Endothelial cell of umbilical vein (primary cell): ENCODE measurements around the gene FAM53A. TPM values are rescaled to one million over a fixed set of nuclear protein-coding genes. Genes with fewer than 3 reads are reported as not detected.
A peak's percentile ranks its signal among the peaks of the same experiment; 100 is the strongest.

ENCODE experiments used
- BruUV-seq: library from RNA; stranded (reverse); fragments of 400-500 nt; replicated peaks from 2 replicates; lab custom pipeline; 2021; lab: Mats Ljungman, UMichigan
- CTCF ChIA-PET: fragments of 300-600, 350-600 bp; sonication (Branson Sonifier 250); formaldehyde crosslinking; loops from one replicate; lab custom pipeline; 2021; ENCODE audit warnings: antibody characterized with exemption, inconsistent platforms; lab: Charles Lee
- POLR2A ChIA-PET: fragments of 300-600, 350-600 bp; sonication (Branson Sonifier 250); formaldehyde crosslinking; loops from one replicate; lab custom pipeline; 2021; ENCODE audit warnings: antibody characterized with exemption, inconsistent platforms; lab: Charles Lee
- DNase-seq: peaks from one replicate; pipeline ENCODE4 v3.0.0-alpha.2; 2011; ENCODE audit warnings: low read depth, low spot score
- FAIRE-seq: peaks from 2 replicates; lab custom pipeline; 2011; peaks lifted over from hg19 to GRCh38; lab: Jason Lieb, UNC
- H2AFZ ChIP-seq: 2 replicates; pipeline ENCODE4 v1.6.0; 2012; ENCODE audit warnings: low read depth, low read length, control low read depth, inconsistent platforms
- H3K27ac ChIP-seq: 2 replicates; pipeline ENCODE4 v1.5.1; 2011; ENCODE audit warnings: low read depth, mild to moderate bottlenecking, control low read depth, low read length, moderate library complexity; ENCODE audit not compliant: insufficient read depth
- H3K27me3 ChIP-seq, 2 experiments: 2 replicates each; pipeline versions ENCODE4 v1.6.0 to v1.6.1; 2011; ENCODE audit warnings: low read length in 2 of 2, mixed read lengths in 1 of 2; ENCODE audit not compliant: control insufficient read depth in 2 of 2, insufficient read depth in 2 of 2
- H3K36me3 ChIP-seq, 2 experiments: 2 replicates in 1 of 2; 3 replicates in 1 of 2; pipeline ENCODE4 v1.5.1; 2011; ENCODE audit warnings: low read length in 2 of 2, mild to moderate bottlenecking in 1 of 2, moderate library complexity in 1 of 2; ENCODE audit not compliant: control insufficient read depth in 2 of 2, insufficient read depth in 2 of 2; ENCODE audit errors: extremely low read depth in 1 of 2
- H3K4me1 ChIP-seq: 3 replicates; pipeline ENCODE4 v1.5.1; 2011; ENCODE audit warnings: mild to moderate bottlenecking, low read length; ENCODE audit not compliant: control insufficient read depth, insufficient read depth; ENCODE audit errors: extremely low read depth
- H3K4me2 ChIP-seq: 2 replicates; pipeline ENCODE4 v1.6.1; 2011; ENCODE audit warnings: low read length, control low read depth, mixed read lengths; ENCODE audit not compliant: insufficient read depth
- H3K4me3 ChIP-seq, 3 experiments: fragments of 200-600 bp in 1 of 3; sonication (generic), shearing (Covaris generic) in 1 of 3; replicated peaks in 1 of 3; 2 replicates each; pipeline ENCODE4 v1.5.1; 2011 to 2016; ENCODE audit warnings: control low read depth in 3 of 3, low read length in 3 of 3, mild to moderate bottlenecking in 2 of 3, inconsistent platforms in 1 of 3, low read depth in 1 of 3, moderate library complexity in 1 of 3; ENCODE audit not compliant: insufficient read depth in 1 of 3
- H3K79me2 ChIP-seq: 2 replicates; pipeline ENCODE4 v1.6.0; 2012; ENCODE audit warnings: low read length, inconsistent platforms; ENCODE audit not compliant: control insufficient read depth, insufficient read depth
- H3K9ac ChIP-seq: replicated peaks from 2 replicates; pipeline ENCODE3; 2011; ENCODE audit warnings: low read length, control low read depth; ENCODE audit not compliant: insufficient read depth; ENCODE audit errors: extremely low read depth
- H3K9me1 ChIP-seq: replicated peaks from 3 replicates; pipeline ENCODE4 v1.6.0; 2011; ENCODE audit warnings: mild to moderate bottlenecking, low read length; ENCODE audit not compliant: control insufficient read depth, insufficient read depth; ENCODE audit errors: extremely low read depth
- H3K9me3 ChIP-seq: replicated peaks from 2 replicates; pipeline ENCODE4 v1.5.1; 2012; ENCODE audit warnings: low read length, inconsistent platforms; ENCODE audit not compliant: control insufficient read depth, insufficient read depth
- H4K20me1 ChIP-seq: replicated peaks from 2 replicates; pipeline ENCODE3; 2011; ENCODE audit warnings: mild to moderate bottlenecking, low read length; ENCODE audit not compliant: control insufficient read depth, insufficient read depth; ENCODE audit errors: extremely low read depth
- CTCF ChIP-seq, 2 donors: IDR thresholded peaks; 1 replicate in 1 of 2; 2 replicates in 1 of 2; pipeline ENCODE4 v1.5.1; 2011; ENCODE audit warnings: low read length in 2 of 2, mild to moderate bottlenecking in 2 of 2, moderate library complexity in 2 of 2, control low read depth in 1 of 2, inconsistent platforms in 1 of 2, low read depth in 1 of 2; ENCODE audit not compliant: insufficient read depth in 1 of 2; ENCODE audit errors: extremely low read depth in 1 of 2
- EZH2 ChIP-seq: IDR thresholded peaks from 2 replicates; pipeline ENCODE4 v1.6.1; 2012; ENCODE audit warnings: borderline replicate concordance, low read depth, mild to moderate bottlenecking, moderate library complexity, low read length, inconsistent platforms; ENCODE audit not compliant: severe bottlenecking
- FOS ChIP-seq: IDR thresholded peaks from 2 replicates; pipeline ENCODE4 v1.6.1; 2011; ENCODE audit warnings: mild to moderate bottlenecking, low read length, moderate library complexity, borderline replicate concordance; ENCODE audit not compliant: insufficient read depth
- GATA2 ChIP-seq: IDR thresholded peaks from 2 replicates; pipeline ENCODE4 v1.7.0; 2011; ENCODE audit warnings: low read depth, mild to moderate bottlenecking, moderate library complexity, mixed read lengths, low read length; ENCODE audit not compliant: insufficient read length, insufficient read depth
- JUN ChIP-seq: IDR thresholded peaks from 2 replicates; pipeline ENCODE4 v1.6.1; 2011; ENCODE audit warnings: borderline replicate concordance, low read depth; ENCODE audit not compliant: insufficient read length, insufficient read depth
- MAX ChIP-seq: IDR thresholded peaks from 2 replicates; pipeline ENCODE4 v1.6.1; 2011; ENCODE audit not compliant: insufficient read depth, insufficient read length
- MYC ChIP-seq: IDR thresholded peaks from one replicate; pipeline ENCODE4 v1.6.1; 2011; ENCODE audit warnings: mild to moderate bottlenecking, low read depth, low read length
- POLR2A ChIP-seq: IDR thresholded peaks from 2 replicates; pipeline ENCODE4 v1.6.1; 2012; ENCODE audit warnings: low read depth, mild to moderate bottlenecking, control low read depth, low read length
- POLR2AphosphoS5 ChIP-seq: IDR thresholded peaks from 2 replicates; pipeline ENCODE4 v1.6.1; 2012; ENCODE audit warnings: low read depth, mild to moderate bottlenecking, control low read depth, low read length, moderate library complexity; ENCODE audit not compliant: insufficient read depth
- dilution Hi-C: fragments of 300-500 bp; cut with MboI; formaldehyde crosslinking; loops from one replicate; pipeline ENCODE4 v1.15.0; 2019; ENCODE audit warnings: low sequenced_read_pairs; ENCODE audit not compliant: extremely low pct_ligation_motif_present
- intact Hi-C: fragments of 100-400 bp; cut with micrococcal nuclease; formaldehyde crosslinking; loops from one replicate; pipeline ENCODE4 v1.10.0; 2022
- polyA plus RNA-seq, 4 experiments: library from polyadenylated mRNA; depleted of rRNA in 3 of 4; stranded (reverse) in 3 of 4; unstranded in 1 of 4; fragments of >200 nt; gene quantifications; 2 replicates each; pipeline versions ENCODE4 v1.2.1 to v1.2.3, GENCODE V29; 2011 to 2012; ENCODE audit warnings: missing spikeins in 1 of 4
- total RNA-seq: library from RNA; stranded (reverse); gene quantifications from 2 replicates; pipeline ENCODE4 v1.2.3, GENCODE V29; 2021

FAM53A gene
- total and polyA plus RNA-seq, 2 donors (not counting 3 experiments of a cell fraction or from before 2014, with no cell fraction given) = 1.3 to 1.7 TPM

- POLR2A ChIA-PET = interaction anchor here (0.6 kb wide), 1 partner anchor 34 kb away, joined by 7 read pairs; no protein-coding TSS in a partner anchor
- no peaks in the 10 kb centered on the region for H4K20me1 ChIP-seq
- TF ChIP-seq POLR2AphosphoS5 (no peak), MYC (no peak), FOS (no peak), GATA2 (no peak), EZH2 (no peak), JUN (no peak), CTCF (IDR thresholded peaks at IDR 0.05; ENCODE audit: extremely low read depth in 1 of 2, insufficient read depth in 1 of 2, low read depth in 1 of 2, low read length in 2 of 2) (no peak), MAX (no peak), POLR2A (no peak)
- H3K4me3 ChIP-seq = no peak overlapping the region
- CTCF ChIA-PET = interaction anchor here (0.6 to 3.9 kb wide), 5 partner anchors 15 to 615 kb away, joined by 3 to 49 read pairs (median 4); no protein-coding TSS in a partner anchor
- FAIRE-seq (peak; percentile 15), DNase-seq (no peak)
- H3K27ac ChIP-seq = no peak overlapping the region
- H2AFZ ChIP-seq = no peak overlapping the region
- peaks cover 4 to 5% of the 10 kb centered on the region in 2 experiments for H3K36me3 ChIP-seq
- H3K4me2 ChIP-seq = no peak overlapping the region
- dilution Hi-C loops (no loop called here), intact Hi-C loops (no loop called here)
- H3K79me2 ChIP-seq = peaks cover 81% of the 10 kb centered on the region
- H3K9me3 ChIP-seq = no peaks in the 10 kb centered on the region
- H3K4me1 ChIP-seq = peaks cover 16% of the 10 kb centered on the region
- no peak overlapping the region for H3K9ac ChIP-seq
- H3K27me3 ChIP-seq = no peaks in the 10 kb centered on the region
- no TSS peak for BruUV-seq
- H3K9me1 ChIP-seq = no peaks in the 10 kb centered on the region
Measured at GRCh38 chr4:1708581-1708980, 24.5 kb upstream of the FAM53A start.
